ENCODE results near the gene PPFIA2. TPM values are rescaled to one million over a fixed set of nuclear protein-coding genes. Genes with fewer than 3 reads are reported as not detected.

The PPFIA2 gene
- total RNA-seq, 1 donor from 2014 or later = 8.3 TPM

- DNase-seq (ENCODE audit: low read depth, low spot score) = no peak
- no peak overlapping the region for H3K27ac Mint-ChIP-seq (ENCODE audit: unreplicated experiment)
- no peak overlapping the region for H3K4me3 Mint-ChIP-seq
- H3K36me3 Mint-ChIP-seq (ENCODE audit: low read depth) = no peaks in the 10 kb centered on the region
- TF ChIP-seq, protein P1, sequence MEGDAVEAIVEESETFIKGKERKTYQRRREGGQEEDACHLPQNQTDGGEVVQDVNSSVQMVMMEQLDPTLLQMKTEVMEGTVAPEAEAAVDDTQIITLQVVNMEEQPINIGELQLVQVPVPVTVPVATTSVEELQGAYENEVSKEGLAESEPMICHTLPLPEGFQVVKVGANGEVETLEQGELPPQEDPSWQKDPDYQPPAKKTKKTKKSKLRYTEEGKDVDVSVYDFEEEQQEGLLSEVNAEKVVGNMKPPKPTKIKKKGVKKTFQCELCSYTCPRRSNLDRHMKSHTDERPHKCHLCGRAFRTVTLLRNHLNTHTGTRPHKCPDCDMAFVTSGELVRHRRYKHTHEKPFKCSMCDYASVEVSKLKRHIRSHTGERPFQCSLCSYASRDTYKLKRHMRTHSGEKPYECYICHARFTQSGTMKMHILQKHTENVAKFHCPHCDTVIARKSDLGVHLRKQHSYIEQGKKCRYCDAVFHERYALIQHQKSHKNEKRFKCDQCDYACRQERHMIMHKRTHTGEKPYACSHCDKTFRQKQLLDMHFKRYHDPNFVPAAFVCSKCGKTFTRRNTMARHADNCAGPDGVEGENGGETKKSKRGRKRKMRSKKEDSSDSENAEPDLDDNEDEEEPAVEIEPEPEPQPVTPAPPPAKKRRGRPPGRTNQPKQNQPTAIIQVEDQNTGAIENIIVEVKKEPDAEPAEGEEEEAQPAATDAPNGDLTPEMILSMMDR (conservative IDR thresholded peaks at IDR 0.05) = no peak
- no peaks in the 10 kb centered on the region for H3K9me3 Mint-ChIP-seq
- H3K27me3 Mint-ChIP-seq (ENCODE audit: low read depth) = peaks cover 5% of the 10 kb centered on the region
- no peaks in the 10 kb centered on the region for H3K4me1 Mint-ChIP-seq
Observed at GRCh38 chr12:81530352-81530751, 228.8 kb downstream of the PPFIA2 start.

- no peak for DNase-seq (ENCODE audit: low read depth, low spot score)
- Mint-ChIP-seq H3K27me3 (ENCODE audit: low read depth) (peaks cover 2% of the 10 kb centered on the region), H3K36me3 (ENCODE audit: low read depth) (no peaks in the 10 kb centered on the region), H3K4me1 (no peaks in the 10 kb centered on the region), H3K27ac (ENCODE audit: unreplicated experiment) (no peak overlapping the region), H3K4me3 (no peak overlapping the region), H3K9me3 (no peaks in the 10 kb centered on the region)
- TF ChIP-seq, protein P1 (conservative IDR thresholded peaks at IDR 0.05) = no peak
Observed at GRCh38 chr12:81520064-81520945, 238.8 kb downstream of the PPFIA2 start.

DNA sequence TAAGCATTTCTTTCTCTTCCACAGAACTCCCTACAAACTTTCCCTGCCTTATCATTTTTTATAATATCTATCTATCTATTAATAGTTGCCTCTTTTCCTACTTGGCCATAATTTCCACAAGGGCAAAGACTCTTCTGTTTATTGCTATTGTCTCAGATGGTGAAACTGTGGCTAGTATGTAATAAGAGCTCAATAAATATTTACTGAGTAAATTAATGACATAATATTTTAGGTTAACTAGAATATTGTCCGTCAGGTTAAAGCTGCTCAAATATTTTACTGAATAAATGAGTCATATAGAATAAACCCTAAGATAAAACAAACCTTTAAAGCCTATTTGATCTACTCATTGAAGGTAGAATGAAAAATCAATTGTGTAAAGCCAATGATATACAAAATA, 240.5 kb downstream of the PPFIA2 start:
- TF ChIP-seq, protein P1 (conservative IDR thresholded peaks at IDR 0.05) = no peak
- Mint-ChIP-seq H3K27me3 (ENCODE audit: low read depth) (peaks cover 2% of the 10 kb centered on the region), H3K4me1 (no peaks in the 10 kb centered on the region), H3K36me3 (ENCODE audit: low read depth) (no peaks in the 10 kb centered on the region), H3K27ac (ENCODE audit: unreplicated experiment) (no peak overlapping the region), H3K4me3 (no peak overlapping the region), H3K9me3 (peaks cover 2% of the 10 kb centered on the region)
- DNase-seq (ENCODE audit: low read depth, low spot score) = no peak

DNA sequence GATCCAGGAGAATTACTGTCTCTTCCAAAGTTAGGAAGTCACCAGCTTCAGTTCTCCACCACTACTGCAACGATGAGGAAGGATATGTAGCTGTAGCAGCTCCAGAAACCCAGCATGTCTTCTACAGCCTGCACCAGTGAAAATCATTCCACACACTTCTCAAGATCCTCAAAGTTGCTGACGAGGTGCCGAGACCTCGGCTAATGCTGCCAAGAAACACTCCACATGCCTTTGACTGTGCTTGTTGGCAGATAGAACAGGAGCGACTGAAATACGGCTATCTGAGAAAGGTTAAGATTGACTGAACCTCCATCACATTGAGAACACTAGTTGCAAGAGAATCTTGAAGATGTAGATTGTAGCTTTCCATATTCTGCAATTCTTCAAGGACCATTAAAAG, 241.9 kb downstream of the PPFIA2 start:
- Mint-ChIP-seq H3K9me3 (peaks cover 7% of the 10 kb centered on the region), H3K27ac (ENCODE audit: unreplicated experiment) (no peak overlapping the region), H3K4me1 (no peaks in the 10 kb centered on the region), H3K27me3 (ENCODE audit: low read depth) (peaks cover 2% of the 10 kb centered on the region), H3K36me3 (ENCODE audit: low read depth) (no peaks in the 10 kb centered on the region), H3K4me3 (no peak overlapping the region)
- TF ChIP-seq, protein P1 (conservative IDR thresholded peaks at IDR 0.05) = no peak
- no peak for DNase-seq (ENCODE audit: low read depth, low spot score)

DNA sequence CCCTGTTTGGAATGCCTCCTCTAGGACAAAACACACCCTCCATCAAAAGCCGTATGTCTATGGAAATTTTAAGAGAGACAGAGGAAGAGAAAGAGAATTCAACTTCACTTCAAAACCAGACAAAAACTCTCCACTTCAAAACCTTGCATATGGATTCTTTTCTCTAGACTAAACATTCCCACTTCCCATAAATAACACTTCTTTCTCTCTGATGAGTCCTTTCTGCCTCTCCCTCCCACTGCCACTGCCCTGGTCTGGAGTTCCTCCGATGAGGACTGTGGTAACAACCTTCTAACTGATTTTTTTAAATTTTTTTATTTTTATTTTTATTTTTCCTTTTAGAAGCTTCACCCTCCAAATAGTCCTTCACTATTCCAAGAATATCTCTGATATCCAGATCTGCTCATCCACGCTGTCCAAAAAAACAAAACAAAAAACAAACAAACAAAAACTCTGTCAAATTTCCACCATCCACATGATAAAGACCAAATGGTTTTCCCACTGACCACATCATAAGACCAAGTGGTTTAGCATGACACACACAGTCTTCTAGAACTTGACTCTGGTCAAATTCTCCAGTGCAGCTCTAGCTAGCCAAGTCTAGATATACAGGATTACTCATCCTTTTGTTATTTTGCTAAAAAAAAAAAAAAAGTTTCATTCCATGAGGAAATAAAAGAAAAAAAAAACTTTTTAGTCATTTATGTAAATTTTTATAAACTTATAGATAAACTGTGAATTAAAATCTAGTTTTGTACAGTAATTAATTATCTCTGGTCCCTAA, 256.0 kb downstream of the PPFIA2 start:
- Mint-ChIP-seq H3K9me3 (no peaks in the 10 kb centered on the region), H3K27me3 (ENCODE audit: low read depth) (no peaks in the 10 kb centered on the region), H3K4me3 (no peak overlapping the region), H3K27ac (ENCODE audit: unreplicated experiment) (no peak overlapping the region), H3K36me3 (ENCODE audit: low read depth) (no peaks in the 10 kb centered on the region), H3K4me1 (no peaks in the 10 kb centered on the region)
- DNase-seq (ENCODE audit: low read depth, low spot score) = no peak
- TF ChIP-seq, protein P1 (conservative IDR thresholded peaks at IDR 0.05) = no peak
